H1 (cell line): ENCODE results near the gene UPF1.

Experiments used
- CTCF ChIP-seq, 3 experiments: IDR thresholded peaks; 1 replicate in 2 of 3; 2 replicates in 1 of 3; pipeline versions ENCODE4 v1.5.1 to v1.6.1; 2011; ENCODE audit warnings: low read length in 3 of 3, mild to moderate bottlenecking in 3 of 3, inconsistent platforms in 2 of 3, low read depth in 1 of 3, moderate library complexity in 1 of 3; ENCODE audit not compliant: insufficient read depth in 1 of 3; ENCODE audit errors: control extremely low read depth in 1 of 3
- EP300 ChIP-seq, 2 experiments: IDR thresholded peaks; 1 replicate in 1 of 2; 2 replicates in 1 of 2; pipeline ENCODE4 v1.6.1; 2011 to 2012; ENCODE audit warnings: low read depth in 2 of 2, low read length in 2 of 2, mild to moderate bottlenecking in 2 of 2, borderline replicate concordance in 1 of 2, inconsistent platforms in 1 of 2, moderate library complexity in 1 of 2
- EZH2 ChIP-seq: fragments of 200-600 bp; sonication (generic); IDR thresholded peaks from 2 replicates; pipeline ENCODE4 v1.7.1; 2012; ENCODE audit warnings: low read depth, mild to moderate bottlenecking, moderate library complexity, low read length, inconsistent platforms; ENCODE audit not compliant: severe bottlenecking
- GTF2F1 ChIP-seq: IDR thresholded peaks from 2 replicates; pipeline ENCODE4 v1.6.1; 2012; ENCODE audit warnings: low read depth, low read length, improper control_type of control experiment, borderline replicate concordance
- JUN ChIP-seq: IDR thresholded peaks from 2 replicates; pipeline ENCODE4 v1.6.1; 2011; ENCODE audit warnings: low read depth, mild to moderate bottlenecking, improper control_type of control experiment, low read length
- POLR2A ChIP-seq, 2 experiments: IDR thresholded peaks; 1 replicate in 1 of 2; 2 replicates in 1 of 2; pipeline ENCODE4 v1.6.1; 2011; ENCODE audit warnings: low read depth in 2 of 2, low read length in 2 of 2, mild to moderate bottlenecking in 2 of 2; ENCODE audit errors: control extremely low read depth in 1 of 2
- POLR2AphosphoS5 ChIP-seq: IDR thresholded peaks from 2 replicates; pipeline ENCODE4 v1.6.1; 2011; ENCODE audit warnings: low read depth, low read length
- RAD21 ChIP-seq, 2 experiments: IDR thresholded peaks in 1 of 2; conservative IDR thresholded peaks in 1 of 2; 2 replicates each; pipeline ENCODE4 v1.6.1; 2011; ENCODE audit warnings: low read depth in 2 of 2, low read length in 2 of 2, improper control_type of control experiment in 1 of 2, inconsistent platforms in 1 of 2, mild to moderate bottlenecking in 1 of 2, moderate library complexity in 1 of 2
- SP1 ChIP-seq: IDR thresholded peaks from 2 replicates; pipeline ENCODE4 v1.6.1; 2011; ENCODE audit warnings: low read depth, low read length
- TAF1 ChIP-seq: IDR thresholded peaks from 2 replicates; pipeline ENCODE4 v1.6.1; 2011; ENCODE audit warnings: mild to moderate bottlenecking, low read depth, low read length

- no peak for TF ChIP-seq CTCF (IDR thresholded peaks at IDR 0.05; ENCODE audit: control extremely low read depth in 1 of 3, insufficient read depth in 1 of 3, low read depth in 1 of 3, low read length in 3 of 3)
- no peak for TF ChIP-seq RAD21 (IDR thresholded peaks at IDR 0.05 in 1 of 2, conservative IDR thresholded peaks at IDR 0.05 in 1 of 2; ENCODE audit: low read depth in 2 of 2, low read length in 2 of 2)
- TF ChIP-seq POLR2AphosphoS5 = no peak
- TF ChIP-seq TAF1 = no peak
- no peak for TF ChIP-seq EZH2
- TF ChIP-seq POLR2A (IDR thresholded peaks at IDR 0.05; ENCODE audit: control extremely low read depth in 1 of 2, low read depth in 2 of 2, low read length in 2 of 2) = no peak
- TF ChIP-seq GTF2F1 = no peak
- no peak for TF ChIP-seq EP300 (IDR thresholded peaks at IDR 0.05; ENCODE audit: borderline replicate concordance in 1 of 2, low read depth in 2 of 2, low read length in 2 of 2)
- no peak for TF ChIP-seq JUN
- TF ChIP-seq SP1 = no peak
Measured at GRCh38 chr19:18876865-18877264, 45.1 kb downstream of the UPF1 start.
